SK-N-MC (cell line): ENCODE measurements around the gene IL6ST.

ENCODE experiments used
- EZH2 ChIP-seq: fragments of 200-600 bp; sonication (generic); IDR thresholded peaks from one replicate; pipeline ENCODE4 v1.6.1; 2017; ENCODE audit warnings: antibody characterized with exemption
- POLR2AphosphoS5 ChIP-seq: IDR thresholded peaks from 2 replicates; pipeline ENCODE4 v1.6.1; 2012; ENCODE audit warnings: mild to moderate bottlenecking, low read depth, low read length, borderline replicate concordance

DNA sequence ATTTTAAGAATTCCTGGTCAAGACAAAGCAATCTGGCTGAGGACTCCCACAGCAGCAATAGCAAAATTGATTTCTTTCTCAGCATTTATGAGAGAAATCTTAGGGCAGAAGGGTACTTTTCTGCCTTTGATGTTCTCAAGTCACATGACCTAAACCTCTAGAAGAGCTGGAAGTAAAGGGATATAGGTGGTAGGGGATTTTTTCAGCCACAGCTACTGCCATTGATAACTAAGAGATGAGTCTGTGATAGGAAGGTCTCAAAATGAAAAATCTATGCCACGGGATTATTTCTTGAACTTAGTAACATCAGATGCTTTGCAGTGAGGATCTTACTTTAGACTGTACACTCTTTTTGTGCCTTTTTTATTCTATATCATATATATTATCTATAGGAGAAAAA, 35.6 kb downstream of the IL6ST start:
- no peak for TF ChIP-seq POLR2AphosphoS5
- no peak for TF ChIP-seq EZH2
